NCI-H1694 treated with DMSO at 0.1 percent for 48 hours (cell line): ENCODE data around the gene SIM1.

Source experiments
- DNase-seq: peaks from one replicate; lab custom pipeline; 2025; lab: John Stamatoyannopoulos, UW

SIM1 gene

DNA sequence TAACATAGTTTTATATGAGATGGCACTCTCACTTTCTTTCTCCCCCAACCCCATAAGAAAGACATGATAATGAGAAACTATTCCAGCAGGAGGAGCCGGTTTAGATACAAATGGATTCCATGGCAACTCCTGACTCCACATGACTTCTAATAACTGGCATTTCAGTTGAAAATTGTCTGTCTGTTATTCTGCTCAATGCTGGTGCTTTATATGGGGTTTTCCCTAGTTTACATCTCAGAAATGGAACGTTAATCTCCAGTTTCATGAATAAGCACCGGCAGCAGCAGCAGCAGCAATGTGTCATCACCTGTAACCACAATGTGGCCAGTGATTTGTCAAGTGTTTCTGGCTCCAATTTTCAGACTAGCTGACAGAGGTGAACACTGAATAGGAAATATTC is 8.0 kb upstream of the SIM1 start:
- DNase-seq = no peak

DNA sequence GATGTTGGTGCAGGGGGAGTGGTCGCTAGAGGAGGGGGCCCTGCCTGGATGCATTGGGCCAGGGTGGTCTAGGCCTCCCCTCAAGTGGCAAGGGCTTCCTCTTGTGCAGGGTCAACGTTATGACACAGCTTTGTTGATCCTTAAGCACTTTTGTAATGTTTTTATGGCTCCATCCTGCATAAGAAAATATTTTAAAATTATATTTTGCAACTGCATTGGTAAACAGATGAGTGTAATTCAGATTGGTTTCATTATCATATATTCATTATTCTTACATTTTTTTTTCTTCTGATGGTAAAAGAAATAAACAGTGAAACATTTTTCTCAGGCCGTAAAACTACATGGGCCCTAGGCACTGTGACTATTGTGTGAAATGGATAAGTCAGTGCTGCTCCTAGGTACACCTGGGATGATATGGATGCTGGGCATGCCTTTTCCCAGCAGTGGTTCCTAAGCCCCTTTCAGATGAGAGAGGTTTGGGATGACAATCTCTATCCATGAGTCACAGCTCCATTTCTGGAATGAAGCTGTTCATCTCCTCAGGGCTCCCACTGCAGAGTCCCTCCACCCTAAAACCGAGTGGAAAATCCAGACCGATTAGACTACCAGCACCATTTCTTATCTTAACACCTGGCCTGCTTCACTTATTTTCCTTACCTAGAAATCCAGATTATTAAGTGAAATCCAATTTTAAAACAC is 5.8 kb upstream of the SIM1 start:
- DNase-seq = no peak

- no peak for DNase-seq
Measured at GRCh38 chr6:100469101-100469859, 4.6 kb upstream of the SIM1 start.

DNA sequence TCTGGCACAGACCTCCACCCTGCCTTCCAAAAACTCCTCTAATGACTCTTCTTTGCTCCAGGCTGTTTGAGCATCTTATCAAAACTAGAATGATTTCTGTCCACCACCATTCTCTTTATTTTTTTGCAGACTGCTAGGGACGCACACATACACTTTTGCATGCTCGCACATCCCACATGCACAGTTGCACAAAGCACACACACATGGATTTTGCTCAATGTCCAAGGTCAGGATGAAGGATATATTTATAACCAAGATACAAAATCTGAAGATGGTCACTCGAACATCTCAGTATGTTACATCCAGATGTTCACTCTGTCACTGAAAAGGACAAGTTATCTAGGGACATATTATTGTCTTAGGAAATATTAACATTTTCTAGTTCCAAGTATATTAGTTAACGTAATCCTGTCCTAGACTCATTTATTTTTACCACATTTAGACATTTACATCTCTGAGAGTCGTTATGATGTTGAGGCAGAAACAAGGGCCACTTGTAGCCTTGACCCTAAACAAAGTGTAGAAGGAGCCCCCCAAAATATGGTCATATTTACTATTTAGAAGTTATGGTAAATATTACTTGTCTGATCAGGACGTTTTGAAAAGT is 3.4 kb upstream of the SIM1 start:
- no peak for DNase-seq

GRCh38 chr6:100467129-100468015 is 2.7 kb upstream of the SIM1 start:
- DNase-seq = no peak

DNA sequence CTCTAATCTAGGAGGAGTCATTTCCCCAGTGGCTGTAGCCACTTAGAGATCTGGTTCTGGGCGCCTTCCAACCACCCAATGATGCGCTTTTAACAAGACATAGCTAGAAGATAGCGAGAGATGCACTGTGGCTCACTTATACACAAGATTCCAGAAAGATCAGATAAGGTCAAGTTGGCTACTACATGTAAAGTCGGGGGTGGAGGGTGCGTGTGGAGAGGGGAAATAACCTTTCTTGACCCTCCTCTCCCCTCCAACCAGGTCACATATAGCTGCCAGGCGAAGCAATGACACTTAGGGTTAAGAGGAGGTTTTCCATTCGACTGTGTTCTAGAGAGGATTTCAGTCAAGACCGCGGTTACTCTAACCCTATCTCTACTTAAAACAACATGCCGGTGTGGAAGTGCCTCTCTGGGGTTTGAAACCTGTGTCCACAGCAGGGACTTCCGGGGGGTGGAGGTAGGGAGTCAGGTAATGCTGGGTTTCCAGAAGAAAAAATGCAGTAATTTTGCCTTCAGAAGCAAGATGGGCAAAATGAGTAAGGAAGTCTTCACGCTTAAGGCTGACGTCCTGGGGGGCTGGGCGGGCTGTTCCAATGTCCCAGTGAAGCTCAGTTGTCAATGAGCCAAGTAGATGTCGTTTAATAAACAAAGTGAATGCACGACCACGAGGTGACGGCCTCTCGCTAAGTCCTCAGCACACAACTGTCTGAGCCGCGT is 1.8 kb upstream of the SIM1 start:
- DNase-seq = no peak

- DNase-seq = no peak
Measured at GRCh38 chr6:100465701-100466409, 1.1 kb upstream of the SIM1 start.

DNA sequence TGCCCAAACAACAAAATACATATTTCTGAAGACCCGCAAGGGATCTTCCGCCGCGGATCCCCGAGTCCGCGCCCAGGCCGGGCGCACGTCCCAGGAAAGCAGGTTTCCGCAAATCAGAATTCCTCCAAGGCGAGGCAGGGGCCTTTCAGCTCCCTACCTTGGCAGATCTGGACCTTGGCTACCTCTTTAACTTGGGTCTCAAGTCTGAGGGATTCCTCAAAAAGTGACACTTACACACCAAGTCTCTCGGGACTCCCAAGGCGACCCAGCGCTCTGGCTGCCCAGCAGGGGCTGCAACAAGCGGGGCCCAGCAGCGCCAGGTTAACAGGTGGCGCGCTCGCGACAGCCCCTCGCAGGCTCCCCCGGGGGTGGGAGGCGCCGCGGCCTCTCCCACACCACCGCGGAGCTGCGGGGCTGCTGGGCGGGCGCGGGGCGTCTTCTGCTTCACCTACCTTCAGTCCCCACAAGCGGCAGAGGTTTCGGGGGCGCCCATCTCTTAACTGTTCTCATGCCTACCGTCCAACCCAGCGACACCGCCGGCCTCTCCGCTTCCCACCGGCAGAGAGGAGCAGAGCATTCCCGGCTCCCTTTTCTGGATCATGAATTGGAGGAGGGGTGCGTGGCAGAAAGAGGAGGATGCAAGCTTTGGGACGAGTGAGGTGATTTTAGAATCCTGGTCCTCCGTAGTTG is 414 bp downstream of the SIM1 start:
- DNase-seq = no peak

- DNase-seq = no peak
Measured at GRCh38 chr6:100463630-100464161, 1.0 kb downstream of the SIM1 start.

DNA sequence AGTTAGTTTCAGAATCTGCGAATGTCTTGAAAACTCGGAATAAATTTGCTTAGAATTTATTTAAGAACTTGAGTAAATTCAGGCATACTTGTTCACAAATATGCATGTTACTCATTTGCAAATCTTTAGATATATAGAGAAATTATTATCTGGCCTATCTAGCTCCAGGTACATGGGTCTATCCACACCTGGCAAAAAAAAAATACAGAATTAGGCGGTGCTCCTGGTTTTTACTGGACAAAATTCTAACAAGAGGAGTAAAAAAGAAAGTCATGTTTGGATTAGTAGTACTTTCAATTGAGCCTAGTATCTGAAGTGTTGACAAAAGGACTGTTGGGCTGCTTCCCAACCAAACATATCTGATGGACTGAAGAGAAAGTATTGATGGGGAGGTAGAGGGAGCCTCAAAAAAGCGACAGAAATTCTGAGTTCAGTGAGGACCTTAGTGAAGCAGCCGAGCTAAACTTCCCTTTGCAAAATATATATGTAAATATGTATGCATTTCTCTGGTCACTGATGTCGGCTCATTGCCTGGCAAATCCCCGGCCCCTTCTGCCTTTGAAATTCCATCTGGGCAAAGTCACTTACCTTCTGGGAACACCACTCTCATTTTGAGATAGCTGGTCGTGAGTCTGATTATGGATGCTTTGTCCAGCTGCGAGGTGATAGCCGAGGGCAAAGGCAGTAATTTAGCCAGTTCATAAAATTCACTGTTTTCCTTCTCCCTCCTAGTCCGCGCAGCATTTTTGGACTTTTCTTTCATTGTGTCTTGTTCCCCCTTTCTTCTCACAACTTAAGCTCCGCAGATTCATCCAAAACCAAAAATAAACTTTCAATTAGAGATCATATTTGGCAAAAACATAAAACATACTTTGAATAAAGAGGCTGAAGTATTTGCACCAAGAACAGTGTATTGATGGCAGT is 1.8 kb downstream of the SIM1 start:
- DNase-seq = no peak

DNA sequence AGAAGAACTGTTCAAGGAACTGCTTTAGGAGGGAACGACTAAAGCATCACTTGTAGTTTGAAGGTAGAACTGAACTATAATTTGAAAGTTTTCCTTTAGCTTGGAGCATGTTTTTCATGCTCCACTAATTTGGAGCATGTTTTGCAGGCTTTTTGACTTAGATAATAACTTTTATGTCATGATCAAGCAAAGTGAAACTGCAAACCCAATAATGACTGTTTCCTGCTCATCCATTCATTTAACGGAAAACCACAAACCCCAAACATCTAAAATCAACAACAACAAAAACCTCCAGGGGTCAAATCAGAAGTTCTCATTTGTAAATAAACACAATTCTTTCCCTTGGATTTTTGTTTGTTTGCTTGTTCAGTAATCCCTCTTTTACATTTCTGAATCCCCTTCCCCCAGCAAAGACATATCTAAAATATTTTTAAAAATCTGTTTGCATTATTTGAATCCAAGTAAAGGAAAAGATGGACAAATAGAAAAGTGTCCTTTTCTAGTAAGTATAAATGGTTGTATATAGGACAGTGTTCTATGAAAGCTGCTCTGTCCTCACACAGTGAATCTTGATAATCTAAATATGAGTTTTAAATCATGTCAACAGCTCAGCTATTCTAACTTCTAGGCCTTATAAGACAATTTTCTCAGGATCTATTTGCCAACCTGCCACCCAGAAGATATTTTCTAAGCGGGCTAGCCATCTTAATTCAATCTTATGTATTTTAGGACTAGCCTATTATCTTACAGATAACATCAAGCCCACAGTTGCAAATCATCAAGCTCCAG is 2.6 kb downstream of the SIM1 start:
- no peak for DNase-seq

DNA sequence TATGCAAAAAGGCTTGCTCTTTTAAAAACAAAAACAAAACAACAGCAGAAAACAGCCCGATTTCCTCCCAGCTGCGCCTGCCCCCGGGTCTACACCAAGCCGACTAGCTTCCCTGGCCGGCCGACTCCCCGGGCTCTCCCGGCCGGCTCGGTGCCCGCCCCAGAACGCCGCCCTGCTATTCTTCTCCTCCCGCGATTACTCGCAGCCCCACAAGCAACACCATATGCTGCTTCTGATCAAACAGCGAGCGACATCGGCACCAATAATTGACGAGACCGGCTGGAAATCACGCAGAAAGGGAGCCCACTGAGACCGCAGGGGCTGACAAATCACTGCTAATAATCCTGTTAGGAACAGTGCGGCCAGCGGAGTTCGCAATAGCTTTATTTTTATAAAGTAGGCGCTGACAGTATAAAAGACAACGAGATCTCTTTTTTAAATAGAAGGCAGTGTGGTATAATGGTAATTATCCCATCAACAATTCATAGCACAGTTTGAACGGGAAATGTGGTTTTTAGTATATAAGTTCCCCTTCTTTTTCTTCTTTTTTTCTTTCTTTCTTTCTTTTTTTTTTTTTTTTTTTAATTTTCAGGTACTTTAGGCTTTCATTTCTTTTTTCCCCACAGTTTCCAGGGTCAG is 3.3 kb downstream of the SIM1 start:
- DNase-seq = peak; percentile 18

DNA sequence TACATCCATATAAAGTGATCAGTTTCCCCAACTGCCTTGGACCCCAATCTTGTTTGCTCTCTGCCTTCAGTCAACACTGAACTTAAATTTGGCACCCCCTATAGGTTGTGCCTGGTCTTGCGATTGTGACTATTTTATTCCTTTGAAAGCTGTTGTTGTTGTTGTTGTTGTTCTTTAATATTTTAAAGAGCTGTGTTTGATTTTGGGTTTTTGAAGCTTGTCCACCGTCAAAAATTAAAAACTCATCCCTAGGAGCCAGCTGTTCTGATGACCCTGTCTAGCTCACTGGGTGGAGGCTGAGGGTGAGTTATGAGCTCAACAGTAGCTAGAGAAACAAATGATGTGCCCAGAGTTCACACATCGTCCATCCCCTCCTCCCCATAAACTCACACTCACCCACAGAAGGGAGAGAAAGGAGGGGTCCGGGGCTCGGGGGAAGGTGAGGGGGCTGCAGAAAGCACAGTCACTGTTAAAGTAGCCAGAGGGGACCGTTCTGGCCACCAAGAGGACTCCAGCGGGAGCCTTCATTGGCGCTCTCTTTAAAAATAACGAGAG is 4.0 kb downstream of the SIM1 start:
- peak; percentile 27 for DNase-seq

- no peak for DNase-seq
Measured at GRCh38 chr6:100459592-100460184, 5.0 kb downstream of the SIM1 start.

GRCh38 chr6:100458841-100459591 is 5.7 kb downstream of the SIM1 start:
- DNase-seq = no peak

- no peak for DNase-seq
Measured at GRCh38 chr6:100457311-100457990, 7.3 kb downstream of the SIM1 start.
